ENCODE data around the gene EDA. TPM values are rescaled to one million over a fixed set of nuclear protein-coding genes. Genes with fewer than 3 reads are reported as not detected.
A peak's percentile ranks its signal among the peaks of the same experiment; 100 is the strongest.

Gene EDA
- total and polyA plus RNA-seq, 7 donors, result 0.82 to 6.4 (median 3.6) TPM

DNA sequence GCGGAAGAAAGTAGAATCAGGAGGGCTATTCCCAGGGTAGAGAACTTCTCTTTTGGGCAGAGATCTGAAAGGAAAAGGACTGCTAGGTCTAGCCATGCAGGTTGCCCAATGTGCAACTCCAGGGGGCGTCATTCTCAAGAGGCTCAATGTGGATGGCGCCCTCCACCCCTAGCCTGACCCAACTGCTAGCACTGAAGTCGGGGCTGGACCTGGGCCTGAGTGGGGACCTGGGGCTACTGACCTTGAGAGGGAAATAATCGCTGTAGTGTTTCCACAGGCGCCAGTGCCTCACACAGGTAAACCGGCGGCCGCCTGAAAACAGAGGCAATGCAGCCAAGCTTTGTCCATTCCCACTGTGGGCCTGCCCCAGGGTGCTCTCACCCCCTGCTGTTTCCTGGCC is 427.8 kb downstream of the EDA start:
- H3K27me3 ChIP-seq, result no peaks in the 10 kb centered on the region
- no peak overlapping the region for H3K27ac ChIP-seq
- no peaks in the 10 kb centered on the region for H3K36me3 ChIP-seq
- peak; percentile 45 for DNase-seq
- 92 to 93% methylated on average over 9 of the region's 9 CpGs for WGBS, 2 donors
- no peaks in the 10 kb centered on the region for H3K9me3 ChIP-seq
- TF ChIP-seq POLR2A (IDR thresholded peaks at IDR 0.05) (no peak), CTCF (IDR thresholded peaks at IDR 0.05) (no peak), EP300 (IDR thresholded peaks at IDR 0.05) (no peak), POLR2AphosphoS5 (IDR thresholded peaks at IDR 0.05) (no peak)
- no peaks in the 10 kb centered on the region for H3K4me1 ChIP-seq
- intact Hi-C loops (cut with DNase I), result no loop called here
- no peak overlapping the region for H3K4me3 ChIP-seq

- 78 to 83% methylated on average over 4 of the region's 4 CpGs for WGBS, 2 donors
- H3K27ac ChIP-seq, result no peak overlapping the region
- TF ChIP-seq EP300 (IDR thresholded peaks at IDR 0.05), result no peak
- no peak for TF ChIP-seq POLR2AphosphoS5 (IDR thresholded peaks at IDR 0.05)
- TF ChIP-seq CTCF (IDR thresholded peaks at IDR 0.05), result no peak
- TF ChIP-seq POLR2A (IDR thresholded peaks at IDR 0.05), result no peak
- no peaks in the 10 kb centered on the region for H3K27me3 ChIP-seq
- H3K36me3 ChIP-seq, result no peaks in the 10 kb centered on the region
- intact Hi-C loops (cut with DNase I), result no loop called here
- H3K4me1 ChIP-seq, result no peaks in the 10 kb centered on the region
- peak; percentile 25 for DNase-seq
- no peak overlapping the region for H3K4me3 ChIP-seq
- no peaks in the 10 kb centered on the region for H3K9me3 ChIP-seq
Measured at GRCh38 chrX:70044541-70045245, 428.8 kb downstream of the EDA start.

DNA sequence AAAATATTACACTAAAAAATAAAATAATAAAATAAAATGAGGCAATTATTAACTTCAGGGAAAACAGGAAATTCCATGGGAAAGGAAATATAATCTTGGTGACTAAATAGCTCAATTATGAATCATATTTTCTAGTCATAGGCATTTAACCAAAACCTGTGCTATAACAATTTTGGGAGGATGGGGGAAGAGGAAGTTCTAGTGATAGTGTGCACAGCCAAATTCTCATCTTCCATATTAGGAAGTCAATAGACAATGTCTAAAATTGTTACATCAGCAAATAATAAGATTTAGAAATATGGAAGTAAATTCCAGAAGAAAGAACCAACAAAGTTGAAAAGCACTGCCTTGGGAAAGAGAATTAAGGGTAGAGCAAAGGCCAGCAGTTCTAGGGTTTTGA is 431.1 kb downstream of the EDA start:
- no peaks in the 10 kb centered on the region for H3K36me3 ChIP-seq
- no peaks in the 10 kb centered on the region for H3K9me3 ChIP-seq
- no peak overlapping the region for H3K27ac ChIP-seq
- DNase-seq, result no peak
- intact Hi-C loops (cut with DNase I), result no loop called here
- H3K27me3 ChIP-seq, result no peaks in the 10 kb centered on the region
- no peak for TF ChIP-seq CTCF (IDR thresholded peaks at IDR 0.05)
- TF ChIP-seq EP300 (IDR thresholded peaks at IDR 0.05), result no peak
- no peak for TF ChIP-seq POLR2A (IDR thresholded peaks at IDR 0.05)
- no peak for TF ChIP-seq POLR2AphosphoS5 (IDR thresholded peaks at IDR 0.05)
- H3K4me3 ChIP-seq, result no peak overlapping the region
- no peaks in the 10 kb centered on the region for H3K4me1 ChIP-seq

DNA sequence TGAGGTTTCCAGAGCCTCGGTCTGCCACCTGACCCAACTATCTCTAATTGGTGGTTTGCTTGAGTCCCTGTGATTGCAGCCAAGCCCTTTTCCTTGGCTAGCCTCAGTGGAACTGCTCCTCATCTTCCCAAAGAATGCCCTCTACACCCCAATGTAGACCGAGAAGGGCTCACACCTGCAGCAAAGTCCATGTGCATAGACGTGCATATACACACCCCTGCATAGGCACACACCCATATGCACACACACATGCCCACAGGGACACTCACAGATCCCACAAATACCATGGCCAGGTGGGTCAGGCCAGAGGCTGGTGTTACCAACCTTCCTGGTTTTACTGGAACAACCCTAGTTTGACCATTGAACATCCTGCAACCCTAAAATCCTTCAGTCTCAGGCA is 433.5 kb downstream of the EDA start:
- H3K27me3 ChIP-seq, result no peaks in the 10 kb centered on the region
- TF ChIP-seq POLR2AphosphoS5 (IDR thresholded peaks at IDR 0.05) (no peak), POLR2A (IDR thresholded peaks at IDR 0.05) (no peak), CTCF (IDR thresholded peaks at IDR 0.05) (no peak), EP300 (IDR thresholded peaks at IDR 0.05) (no peak)
- intact Hi-C loops (cut with DNase I), result no loop called here
- no peaks in the 10 kb centered on the region for H3K36me3 ChIP-seq
- H3K27ac ChIP-seq, result no peak overlapping the region
- H3K4me1 ChIP-seq, result no peaks in the 10 kb centered on the region
- 63 to 87% methylated on average over 3 of the region's 3 CpGs for WGBS, 2 donors
- H3K9me3 ChIP-seq, result no peaks in the 10 kb centered on the region
- no peak overlapping the region for H3K4me3 ChIP-seq
- DNase-seq, result no peak

DNA sequence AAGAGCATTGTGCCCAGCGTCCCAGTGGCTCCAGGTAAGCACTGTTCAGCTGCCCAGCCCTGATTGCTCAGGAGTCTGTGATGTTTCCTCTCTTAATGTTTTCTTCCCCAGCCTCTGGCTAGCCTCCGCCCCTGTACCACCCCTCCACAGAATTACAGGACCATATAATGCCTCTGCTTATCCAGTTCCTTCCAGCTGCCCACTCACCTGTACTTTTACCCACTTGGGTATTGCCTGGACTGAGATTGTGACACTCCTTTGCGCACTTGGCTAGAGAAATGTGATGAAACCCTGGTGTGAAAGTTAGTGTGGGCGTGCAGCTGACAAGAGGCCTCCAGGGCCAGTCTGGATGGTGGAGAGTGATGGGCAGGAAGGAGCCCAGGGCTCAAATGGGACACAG is 434.0 kb downstream of the EDA start, which contains the start of gene AWAT2:
AWAT2 (minus strand) TSS at position 14 of the 400 bp plus-strand sequence; CDS start at position 8, 6 bp downstream.
- 74 to 81% methylated on average over 4 of the region's 4 CpGs for WGBS, 2 donors
- Histone ChIP-seq H3K36me3 (no peaks in the 10 kb centered on the region), H3K4me3 (no peak within 1 kb of the TSS), H3K27ac (no peak within 1 kb of the TSS), H3K27me3 (no peaks in the 10 kb centered on the region), H3K4me1 (no peaks in the 10 kb centered on the region), H3K9me3 (no peaks in the 10 kb centered on the region)
- TF ChIP-seq CTCF (IDR thresholded peaks at IDR 0.05) (no peak), POLR2A (IDR thresholded peaks at IDR 0.05) (no peak), EP300 (IDR thresholded peaks at IDR 0.05) (no peak), POLR2AphosphoS5 (IDR thresholded peaks at IDR 0.05) (no peak)
- DNase-seq, result no peak
- intact Hi-C loops (cut with DNase I), result no loop called here
